NCI-H1417 treated with DMSO at 0.1 percent for 48 hours (cell line): Measurements from ENCODE around the gene GPRC6A.

Experiments used
- DNase-seq: peaks from one replicate; lab custom pipeline; 2025; lab: John Stamatoyannopoulos, UW

GPRC6A gene

DNA sequence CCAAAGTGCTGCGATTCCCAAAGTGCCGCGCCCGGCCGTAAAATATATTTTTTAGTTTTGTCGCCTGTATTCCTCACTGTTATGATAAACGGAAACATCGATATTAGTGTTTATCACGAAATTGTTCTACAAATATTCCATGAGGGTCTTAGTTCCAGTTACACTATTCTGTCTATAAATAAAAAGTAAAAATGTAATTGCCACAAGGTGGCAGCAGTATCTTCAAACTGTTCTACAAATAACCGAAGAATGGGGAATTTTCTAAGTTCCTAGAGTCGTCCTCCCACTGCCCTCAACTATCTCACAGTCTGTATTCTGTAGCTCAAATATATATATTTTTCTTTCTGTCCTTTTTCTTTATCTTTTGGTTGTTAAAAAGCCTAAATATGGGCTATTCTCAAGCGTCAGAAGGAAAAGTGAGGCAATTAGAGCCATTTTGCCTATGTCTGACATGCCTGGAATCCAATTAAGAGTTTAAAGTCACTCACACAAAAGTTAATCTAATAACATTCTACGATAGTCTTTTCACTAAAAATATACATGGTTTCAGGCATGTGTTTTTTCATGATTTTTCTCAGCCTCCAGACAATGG is 49.2 kb downstream of the GPRC6A start:
- DNase-seq, result no peak

GRCh38 chr6:116773886-116774285 is 55.0 kb downstream of the GPRC6A start:
- no peak for DNase-seq

- DNase-seq, result no peak
These were observed 56.4 kb downstream of the GPRC6A start for GRCh38 chr6:116772450-116772849.

- no peak for DNase-seq
These were observed 61.2 kb downstream of the GPRC6A start for GRCh38 chr6:116767715-116768114.

GRCh38 chr6:116766506-116767176 is 62.2 kb downstream of the GPRC6A start:
- no peak for DNase-seq

DNA sequence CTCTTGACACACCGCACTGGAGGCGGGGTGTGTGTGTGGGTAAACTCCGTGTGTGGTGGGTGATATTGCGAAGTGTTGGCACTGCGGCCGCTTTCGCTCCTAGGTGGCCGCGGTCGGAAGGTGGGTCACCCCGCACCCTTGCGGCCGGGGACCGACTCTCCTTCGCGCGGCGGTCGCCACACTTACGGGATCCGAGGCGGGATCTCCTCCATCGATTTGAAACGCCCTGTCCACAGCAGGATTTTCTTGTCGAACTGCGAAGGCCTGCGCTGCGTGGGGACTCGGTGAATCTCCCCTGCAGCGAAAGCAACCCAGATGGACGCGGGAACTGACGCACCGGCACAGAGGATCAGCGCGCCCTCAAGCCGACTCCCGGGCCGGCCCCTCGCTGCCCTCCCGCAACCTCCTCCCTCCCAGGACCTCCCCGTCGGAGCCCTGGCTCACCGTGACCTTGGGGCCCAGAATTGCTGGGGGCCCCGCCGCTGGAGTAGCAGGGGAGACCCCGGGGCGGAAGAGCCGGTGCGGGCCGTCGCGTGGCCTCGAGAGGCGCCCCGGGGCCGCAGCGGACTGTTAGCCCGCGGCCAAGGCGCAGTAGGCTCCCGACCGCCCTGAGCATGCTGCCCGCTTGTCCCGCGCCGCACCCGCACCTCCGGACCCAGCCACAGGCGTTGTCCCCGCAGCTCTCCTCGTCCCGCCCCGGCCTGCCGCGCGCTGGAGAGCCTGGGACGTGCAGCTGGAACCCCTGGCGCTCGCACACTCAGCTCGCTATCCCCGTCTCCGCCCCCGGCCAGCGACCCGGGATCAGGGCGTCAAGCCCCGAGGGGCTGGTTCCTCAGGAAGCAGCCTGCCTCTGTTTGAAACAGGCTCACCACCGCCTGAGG is 63.7 kb downstream of the GPRC6A start, which contains the start of gene FAM162B:
TSS of gene FAM162B (minus strand) at position 759 of the 881 bp plus-strand sequence. CDS start at position 616, 143 bp downstream.
- no peak for DNase-seq

- DNase-seq, result no peak
These were observed 64.3 kb downstream of the GPRC6A start for GRCh38 chr6:116764629-116764960.

DNA sequence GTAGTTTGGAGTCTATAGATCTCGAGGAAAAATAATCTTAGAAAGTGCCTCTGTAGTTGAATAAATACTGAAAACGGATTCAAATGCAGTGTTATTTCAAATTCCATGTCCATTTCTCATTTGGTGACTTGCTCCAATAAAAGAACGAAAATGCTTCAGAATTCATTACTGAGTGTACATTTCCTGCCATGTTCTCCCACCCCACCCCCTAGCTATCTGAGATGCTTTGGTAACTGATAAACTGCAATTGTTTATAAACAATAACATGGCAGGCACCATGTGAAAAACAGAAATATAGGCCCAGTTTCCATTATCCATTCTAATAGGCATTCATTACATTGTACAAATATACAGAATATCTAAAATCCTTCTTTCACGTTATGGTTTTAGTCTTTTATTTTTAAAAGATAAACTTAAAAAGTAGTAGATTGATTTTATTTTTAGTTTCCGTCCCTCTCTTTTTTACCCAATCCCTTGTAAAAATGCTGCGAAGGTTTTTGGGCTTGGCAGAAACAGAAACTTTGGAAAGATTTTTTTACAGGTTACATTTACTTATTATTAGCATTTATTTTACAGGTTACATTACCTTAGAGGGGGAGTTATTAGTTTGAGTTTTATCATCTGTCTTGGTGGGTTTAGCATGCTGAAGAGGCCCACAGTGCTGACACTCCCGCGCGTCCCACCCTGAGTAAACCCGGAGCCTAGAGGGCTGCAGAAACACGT is 64.8 kb downstream of the GPRC6A start:
- DNase-seq, result no peak

DNA sequence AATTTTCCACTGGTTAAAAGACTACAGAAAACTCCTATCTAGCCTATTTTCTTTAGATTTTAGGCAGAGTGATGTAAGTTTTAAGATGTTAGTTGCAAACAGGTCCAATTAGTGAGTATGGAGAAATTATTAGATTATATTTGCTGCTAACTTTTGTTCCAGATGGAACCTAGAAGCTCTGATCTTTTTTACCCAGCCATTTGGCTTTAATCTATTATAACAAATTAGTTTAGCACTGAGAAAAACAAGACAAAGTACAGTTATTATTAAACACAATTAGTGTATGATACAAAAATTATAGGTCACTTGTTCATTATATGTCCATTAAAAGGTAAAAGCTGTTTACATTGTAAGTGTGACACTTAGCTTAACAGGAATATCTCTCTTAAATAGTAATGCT is 65.8 kb downstream of the GPRC6A start:
- DNase-seq, result no peak

DNA sequence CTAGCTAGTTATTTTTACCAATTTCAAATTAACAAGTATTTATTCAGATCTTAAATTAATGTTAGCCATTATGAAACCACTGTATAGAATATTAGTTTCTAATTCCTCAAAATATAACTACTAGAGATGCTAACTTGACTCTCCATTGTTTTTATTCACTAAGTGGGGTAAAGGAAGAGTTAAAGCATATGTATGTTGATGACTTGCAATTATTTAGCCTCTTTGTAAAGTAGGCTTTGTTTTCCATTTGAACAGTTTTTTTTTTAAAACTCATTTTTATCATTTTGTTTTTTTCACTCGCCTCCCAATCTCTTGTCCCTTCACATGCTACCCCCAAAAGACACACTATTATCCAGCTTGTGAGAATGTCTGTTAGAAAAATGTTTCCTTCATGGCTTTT is 66.6 kb downstream of the GPRC6A start:
- DNase-seq, result no peak

GRCh38 chr6:116761779-116762178 is 67.1 kb downstream of the GPRC6A start:
- DNase-seq, result no peak

- no peak for DNase-seq
These were observed 83.7 kb downstream of the GPRC6A start for GRCh38 chr6:116745176-116745575.
